ENCODE results near the gene TSPEAR.
A peak's percentile ranks its signal among the peaks of the same experiment; 100 is the strongest.

The TSPEAR gene

DNA sequence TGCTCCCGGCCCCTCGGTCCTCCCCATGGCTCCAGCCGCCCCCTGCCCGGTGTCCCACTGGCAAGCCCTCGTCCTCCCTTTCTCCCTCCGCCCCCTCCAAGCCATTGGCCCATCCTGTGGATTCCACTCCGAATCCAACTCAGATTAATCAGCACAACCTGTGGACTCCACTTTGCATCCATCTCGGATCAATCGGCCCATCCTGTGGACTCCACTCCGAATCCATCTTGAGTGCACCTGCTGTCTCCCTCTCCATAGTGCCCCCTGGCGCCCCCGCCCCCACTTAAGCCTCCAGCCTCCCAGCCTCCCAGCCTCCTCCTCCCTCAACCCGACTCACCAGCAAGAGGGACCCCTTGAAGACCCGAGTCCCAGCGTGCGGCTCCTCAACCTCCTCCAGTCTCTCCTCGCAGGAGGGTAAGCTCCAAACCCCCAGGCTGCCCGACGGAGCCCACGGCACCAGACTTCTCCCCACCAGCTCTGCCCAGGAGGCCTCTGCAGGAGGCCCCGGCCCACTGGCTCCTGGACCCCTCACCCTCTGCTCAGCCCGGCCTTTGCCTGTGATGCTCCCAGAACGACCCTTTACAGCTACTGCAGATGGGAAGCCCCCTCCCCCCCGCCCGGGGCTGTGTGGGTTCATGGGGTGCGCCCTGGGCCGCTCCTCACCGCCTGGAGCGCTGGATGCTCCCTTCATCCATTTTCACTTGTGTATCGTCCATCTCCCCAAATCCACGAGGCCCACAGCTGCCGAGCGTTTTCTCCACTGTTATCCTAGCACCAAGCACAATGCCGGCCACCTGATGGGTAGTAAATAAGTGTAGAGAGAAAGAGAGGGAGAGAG lies 40.6 kb upstream of the TSPEAR start:
- TF ChIP-seq, protein P1, sequence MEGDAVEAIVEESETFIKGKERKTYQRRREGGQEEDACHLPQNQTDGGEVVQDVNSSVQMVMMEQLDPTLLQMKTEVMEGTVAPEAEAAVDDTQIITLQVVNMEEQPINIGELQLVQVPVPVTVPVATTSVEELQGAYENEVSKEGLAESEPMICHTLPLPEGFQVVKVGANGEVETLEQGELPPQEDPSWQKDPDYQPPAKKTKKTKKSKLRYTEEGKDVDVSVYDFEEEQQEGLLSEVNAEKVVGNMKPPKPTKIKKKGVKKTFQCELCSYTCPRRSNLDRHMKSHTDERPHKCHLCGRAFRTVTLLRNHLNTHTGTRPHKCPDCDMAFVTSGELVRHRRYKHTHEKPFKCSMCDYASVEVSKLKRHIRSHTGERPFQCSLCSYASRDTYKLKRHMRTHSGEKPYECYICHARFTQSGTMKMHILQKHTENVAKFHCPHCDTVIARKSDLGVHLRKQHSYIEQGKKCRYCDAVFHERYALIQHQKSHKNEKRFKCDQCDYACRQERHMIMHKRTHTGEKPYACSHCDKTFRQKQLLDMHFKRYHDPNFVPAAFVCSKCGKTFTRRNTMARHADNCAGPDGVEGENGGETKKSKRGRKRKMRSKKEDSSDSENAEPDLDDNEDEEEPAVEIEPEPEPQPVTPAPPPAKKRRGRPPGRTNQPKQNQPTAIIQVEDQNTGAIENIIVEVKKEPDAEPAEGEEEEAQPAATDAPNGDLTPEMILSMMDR (IDR thresholded peaks at IDR 0.05; ENCODE audit: unreplicated experiment in 3 of 3), result no peak
- Mint-ChIP-seq H3K36me3 (ENCODE audit: low read depth) (peaks cover 4% of the 10 kb centered on the region), H3K27ac (peak overlapping the region; percentile 44 to 74 (median 69)), H3K27me3 (ENCODE audit: low read depth) (peaks cover 17% of the 10 kb centered on the region), H3K9me3 (peaks cover 15% of the 10 kb centered on the region), H3K4me1 (peaks cover 24% of the 10 kb centered on the region), H3K4me3 (no peak overlapping the region)

DNA sequence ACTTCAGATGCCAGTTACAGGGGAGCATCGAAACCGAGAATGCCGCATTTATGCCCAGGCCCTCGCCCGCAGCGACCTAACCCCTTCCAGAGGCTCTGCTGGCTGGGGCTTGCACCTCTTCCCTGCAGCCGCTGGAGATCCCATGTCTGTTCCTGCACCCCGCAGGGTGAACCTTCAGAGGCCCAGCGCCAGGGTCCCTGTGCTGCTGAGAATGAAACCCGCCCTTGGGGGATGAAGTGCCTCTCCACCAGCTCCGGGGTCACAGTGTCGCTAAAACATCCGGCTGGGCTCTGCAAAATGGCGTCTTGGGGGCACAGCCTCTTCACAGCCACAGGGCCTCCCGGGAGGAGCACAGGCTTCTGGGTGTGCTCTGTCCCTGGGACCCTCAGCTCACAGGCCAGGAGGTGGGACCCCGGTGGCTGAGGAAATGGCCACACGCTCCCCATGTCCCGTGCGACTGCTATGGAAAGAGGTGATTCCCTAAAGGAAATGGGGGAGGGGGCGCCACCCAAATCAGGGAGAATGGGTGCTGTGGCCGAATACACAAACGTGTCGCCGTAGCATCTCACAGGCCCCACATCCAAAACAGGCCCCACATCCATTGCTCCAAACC lies 39.9 kb upstream of the TSPEAR start:
- Mint-ChIP-seq H3K27me3 (ENCODE audit: low read depth) (peaks cover 17% of the 10 kb centered on the region), H3K36me3 (ENCODE audit: low read depth) (peaks cover 4% of the 10 kb centered on the region), H3K9me3 (peaks cover 15% of the 10 kb centered on the region), H3K27ac (no peak overlapping the region), H3K4me1 (peaks cover 19% of the 10 kb centered on the region), H3K4me3 (no peak overlapping the region)
- TF ChIP-seq, protein P1 (IDR thresholded peaks at IDR 0.05; ENCODE audit: unreplicated experiment in 3 of 3), result no peak

DNA sequence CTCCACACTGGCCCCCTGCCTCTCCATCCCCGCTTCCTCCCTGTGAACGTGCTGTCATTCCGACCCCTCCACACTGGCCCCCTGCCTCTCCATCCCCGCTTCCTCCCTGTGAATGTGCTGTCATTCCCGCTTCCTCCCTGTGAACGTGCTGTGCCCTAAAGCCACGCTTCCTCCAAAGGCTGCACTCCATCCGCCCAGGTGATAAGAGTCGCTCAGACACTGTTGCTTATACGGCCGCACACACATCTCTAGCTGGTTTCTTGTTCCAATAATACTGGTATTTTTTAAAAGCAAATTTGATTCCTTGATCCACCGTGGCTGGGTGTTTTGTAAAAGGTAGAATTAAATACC lies 39.3 kb upstream of the TSPEAR start:
- Mint-ChIP-seq H3K9me3 (peaks cover 15% of the 10 kb centered on the region), H3K4me3 (no peak overlapping the region), H3K4me1 (peaks cover 19% of the 10 kb centered on the region), H3K27me3 (ENCODE audit: low read depth) (peaks cover 14% of the 10 kb centered on the region), H3K27ac (peak overlapping the region in 2 of 3 experiments; percentile 24 to 31), H3K36me3 (ENCODE audit: low read depth) (peaks cover 4% of the 10 kb centered on the region)
- TF ChIP-seq, protein P1 (IDR thresholded peaks at IDR 0.05; ENCODE audit: unreplicated experiment in 3 of 3), result no peak

DNA sequence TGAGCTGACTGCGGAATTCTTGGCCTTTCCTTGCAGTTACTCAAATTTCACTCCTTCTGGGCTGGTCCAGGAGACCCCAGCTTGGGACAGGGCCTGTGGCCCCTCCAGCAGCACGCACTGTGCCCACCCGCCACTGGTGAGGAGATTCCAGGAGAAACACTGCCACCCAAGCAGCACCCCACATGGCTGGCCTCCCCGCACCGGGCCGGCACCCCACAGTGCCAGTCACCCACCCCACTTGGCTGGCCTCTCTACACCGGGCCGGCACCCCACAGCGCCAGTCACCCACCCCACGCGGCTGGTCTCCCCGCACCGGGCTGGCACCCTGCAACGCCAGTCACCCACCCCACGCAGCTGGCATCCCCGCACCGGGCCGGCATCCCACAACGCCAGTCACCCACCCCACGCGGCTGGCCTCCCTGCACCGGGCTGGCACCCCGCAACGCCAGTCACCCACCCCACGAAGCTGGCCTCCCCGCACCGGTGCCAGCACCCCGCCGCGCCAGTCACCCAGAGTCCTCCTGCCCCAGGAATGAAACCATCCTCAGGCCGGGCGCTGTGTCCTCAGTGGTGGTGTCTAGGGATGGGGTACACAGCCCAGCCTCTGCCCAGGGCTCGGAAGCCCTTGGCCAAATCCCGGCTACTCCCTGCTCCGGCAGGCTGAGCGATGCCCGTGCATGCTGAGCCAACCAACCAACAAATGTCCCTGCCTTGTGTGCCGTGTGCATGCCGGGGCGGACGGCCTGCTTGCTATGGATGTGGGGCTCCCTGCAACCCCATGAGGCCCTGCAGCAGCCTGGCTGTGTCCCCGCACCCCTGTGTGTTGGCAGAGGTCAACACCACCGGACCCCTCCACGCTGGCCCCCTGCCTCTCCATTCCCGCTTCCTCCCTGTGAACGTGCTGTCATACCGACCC lies 38.6 kb upstream of the TSPEAR start:
- Mint-ChIP-seq H3K27ac (peak overlapping the region in 1 of 3 experiments; percentile 31), H3K4me1 (peaks cover 19% of the 10 kb centered on the region), H3K27me3 (ENCODE audit: low read depth) (peaks cover 14% of the 10 kb centered on the region), H3K36me3 (ENCODE audit: low read depth) (peaks cover 3% of the 10 kb centered on the region), H3K4me3 (no peak overlapping the region), H3K9me3 (peaks cover 13% of the 10 kb centered on the region)
- TF ChIP-seq, protein P1 (IDR thresholded peaks at IDR 0.05; ENCODE audit: unreplicated experiment in 3 of 3), result no peak

DNA sequence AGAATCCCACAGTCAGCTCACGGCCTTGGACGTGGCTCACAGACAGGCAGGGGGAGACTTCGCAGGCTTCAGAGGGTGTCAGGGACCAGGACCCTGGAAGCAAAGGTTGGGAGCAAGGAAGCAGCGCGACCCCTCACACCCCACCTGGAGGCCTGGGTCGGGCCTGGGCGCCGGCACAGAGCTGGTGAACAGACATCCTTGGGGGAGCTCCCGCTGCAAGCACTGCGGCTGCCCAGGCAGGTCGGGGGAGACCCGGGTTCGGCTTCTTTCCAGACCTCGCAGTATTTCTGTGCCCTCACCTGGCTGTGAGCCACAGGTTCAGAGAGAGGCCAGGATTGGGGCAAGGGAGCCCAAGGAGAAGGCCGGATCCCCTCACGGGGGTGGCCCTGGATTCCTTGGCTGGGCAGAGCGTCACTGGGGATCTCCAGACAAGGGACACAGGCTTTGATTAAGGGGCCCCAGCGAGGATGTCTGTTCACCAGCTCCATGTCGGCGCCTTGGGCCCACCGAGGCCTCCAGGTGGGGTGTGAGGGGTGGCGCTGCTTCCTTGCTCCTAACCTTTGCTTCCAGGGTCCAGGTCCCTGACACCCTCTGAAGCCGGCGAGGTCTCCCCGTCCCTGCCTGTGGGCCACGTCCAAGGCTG lies 37.9 kb upstream of the TSPEAR start:
- H3K9me3 Mint-ChIP-seq, result peaks cover 9% of the 10 kb centered on the region
- TF ChIP-seq, protein P1 (IDR thresholded peaks at IDR 0.05; ENCODE audit: unreplicated experiment in 3 of 3), result no peak
- H3K27me3 Mint-ChIP-seq (ENCODE audit: low read depth), result peaks cover 14% of the 10 kb centered on the region
- H3K36me3 Mint-ChIP-seq (ENCODE audit: low read depth), result no peaks in the 10 kb centered on the region
- peak overlapping the region; percentile 56 to 85 (median 83) for H3K27ac Mint-ChIP-seq
- peak overlapping the region in 2 of 3 experiments; percentile 49 to 52 for H3K4me3 Mint-ChIP-seq
- H3K4me1 Mint-ChIP-seq, result peaks cover 19% of the 10 kb centered on the region

Measured in nephron (organoid).